22Rv1 (cell line): ENCODE measurements around the gene CNGA3.

ENCODE experiments used
- ZFX ChIP-seq: fragments of 450-650 bp; IDR thresholded peaks from 2 replicates; pipeline ENCODE4 v1.6.1; 2017; ENCODE audit warnings: antibody characterized with exemption, borderline replicate concordance
- TF ChIP-seq, protein P1 (sequence below): fragments of 450-650 bp; IDR thresholded peaks from 2 replicates; pipeline ENCODE4 v1.5.1; 2017; ENCODE audit warnings: mild to moderate bottlenecking

DNA sequence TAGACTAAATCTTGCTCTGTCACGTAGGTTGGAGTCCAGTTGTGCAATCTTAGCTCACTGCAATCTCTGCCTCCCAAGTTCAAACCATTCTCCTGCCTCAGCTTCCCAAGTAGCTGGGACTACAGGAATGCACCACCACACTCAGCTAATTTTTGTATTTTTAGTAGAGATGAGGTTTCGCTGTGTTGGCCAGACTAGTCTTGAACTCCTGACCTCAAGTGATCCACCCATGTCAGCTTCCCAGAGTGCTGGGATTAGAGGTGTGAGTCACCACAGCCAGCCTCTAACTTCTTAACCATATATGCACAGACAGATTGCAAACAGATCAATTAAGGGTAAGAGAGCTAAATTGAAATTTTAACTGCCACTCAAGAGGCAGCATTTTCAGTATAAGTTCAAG lies 22.1 kb upstream of the CNGA3 start:
- TF ChIP-seq, protein P1, sequence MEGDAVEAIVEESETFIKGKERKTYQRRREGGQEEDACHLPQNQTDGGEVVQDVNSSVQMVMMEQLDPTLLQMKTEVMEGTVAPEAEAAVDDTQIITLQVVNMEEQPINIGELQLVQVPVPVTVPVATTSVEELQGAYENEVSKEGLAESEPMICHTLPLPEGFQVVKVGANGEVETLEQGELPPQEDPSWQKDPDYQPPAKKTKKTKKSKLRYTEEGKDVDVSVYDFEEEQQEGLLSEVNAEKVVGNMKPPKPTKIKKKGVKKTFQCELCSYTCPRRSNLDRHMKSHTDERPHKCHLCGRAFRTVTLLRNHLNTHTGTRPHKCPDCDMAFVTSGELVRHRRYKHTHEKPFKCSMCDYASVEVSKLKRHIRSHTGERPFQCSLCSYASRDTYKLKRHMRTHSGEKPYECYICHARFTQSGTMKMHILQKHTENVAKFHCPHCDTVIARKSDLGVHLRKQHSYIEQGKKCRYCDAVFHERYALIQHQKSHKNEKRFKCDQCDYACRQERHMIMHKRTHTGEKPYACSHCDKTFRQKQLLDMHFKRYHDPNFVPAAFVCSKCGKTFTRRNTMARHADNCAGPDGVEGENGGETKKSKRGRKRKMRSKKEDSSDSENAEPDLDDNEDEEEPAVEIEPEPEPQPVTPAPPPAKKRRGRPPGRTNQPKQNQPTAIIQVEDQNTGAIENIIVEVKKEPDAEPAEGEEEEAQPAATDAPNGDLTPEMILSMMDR, result no peak
- TF ChIP-seq ZFX, result no peak
